ENCODE results near the gene MSL3B.
"Not testable (repeated sequence)": the region's sequence is repeated elsewhere in the genome, so short reads cannot be mapped to it uniquely, and the experiment has no call there.

The MSL3B gene

DNA sequence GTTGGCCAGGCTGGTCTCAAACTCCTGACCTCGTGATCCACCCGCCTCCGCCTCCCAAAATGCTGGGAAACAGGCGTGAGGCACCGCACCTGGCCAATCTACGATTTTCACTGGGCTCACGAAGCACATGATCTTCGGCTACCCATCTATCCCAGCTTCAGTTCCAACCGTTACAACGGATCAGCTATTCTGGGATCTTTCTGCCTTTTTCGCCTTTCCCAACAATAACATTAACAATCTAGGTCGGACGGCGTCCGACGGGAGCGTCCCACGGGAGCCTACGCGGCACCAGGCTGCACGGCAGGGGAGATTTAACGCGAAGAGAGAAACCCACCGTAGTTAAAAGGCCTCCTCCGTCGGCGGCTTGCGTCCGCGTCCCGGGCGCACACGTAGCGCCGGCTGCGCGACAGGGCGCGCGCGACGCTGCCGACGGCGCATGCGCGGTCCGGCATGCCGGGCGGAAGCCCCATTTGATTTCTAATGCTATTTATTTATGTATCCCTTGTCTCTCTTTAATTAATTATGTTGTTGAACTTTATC is at the start of gene MSL3B:
Gene MSL3B, minus strand, starts transcription at position 394 of the 540 bp plus-strand sequence.
- peak; percentile 61 to 70 for DNase-seq

DNA sequence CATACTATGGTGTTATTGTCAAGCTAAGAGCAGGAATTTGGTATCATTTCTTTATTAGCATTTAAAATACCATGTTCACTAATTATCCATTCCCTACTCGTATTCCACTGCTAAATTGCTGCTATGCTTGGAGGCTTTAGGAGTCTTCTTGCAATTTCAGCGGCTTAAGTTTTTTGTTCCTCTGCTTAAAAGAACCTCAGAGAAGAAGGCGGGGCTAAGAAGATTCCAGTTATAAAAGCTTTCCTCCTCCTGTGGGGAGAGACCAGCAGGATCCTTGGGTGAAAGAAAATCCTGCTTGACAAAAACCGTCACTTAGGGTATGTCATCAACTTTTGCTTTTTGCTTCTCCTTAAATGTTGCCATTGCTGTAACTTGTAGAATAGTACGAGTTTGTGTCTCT is 48.9 kb upstream of the MSL3B start, which contains the start of gene TRPM8:
Gene TRPM8, plus strand, starts transcription at position 258 of the 400 bp plus-strand sequence. CDS start 9,165 bp downstream, outside the sequence.
- no peak for DNase-seq

DNA sequence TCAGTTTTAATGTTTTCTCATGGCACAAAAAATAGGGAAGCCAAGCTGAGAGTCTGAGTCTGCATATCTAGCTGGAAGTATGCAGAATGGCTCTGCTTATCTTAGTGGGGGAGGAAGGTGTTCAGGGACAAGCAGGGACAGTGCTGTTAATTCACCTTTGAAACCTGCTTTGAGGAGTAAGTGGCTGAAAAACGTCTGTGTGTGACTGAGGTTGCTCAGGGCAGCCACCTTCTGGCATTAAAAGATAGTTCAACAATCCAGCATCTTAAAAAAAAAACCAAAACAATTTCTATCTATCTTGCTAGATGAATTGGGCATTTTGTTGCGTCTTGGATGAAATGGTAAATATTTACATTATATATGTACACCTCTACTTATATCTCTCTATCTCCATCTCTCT is 46.9 kb upstream of the MSL3B start:
- no peak for DNase-seq

DNA sequence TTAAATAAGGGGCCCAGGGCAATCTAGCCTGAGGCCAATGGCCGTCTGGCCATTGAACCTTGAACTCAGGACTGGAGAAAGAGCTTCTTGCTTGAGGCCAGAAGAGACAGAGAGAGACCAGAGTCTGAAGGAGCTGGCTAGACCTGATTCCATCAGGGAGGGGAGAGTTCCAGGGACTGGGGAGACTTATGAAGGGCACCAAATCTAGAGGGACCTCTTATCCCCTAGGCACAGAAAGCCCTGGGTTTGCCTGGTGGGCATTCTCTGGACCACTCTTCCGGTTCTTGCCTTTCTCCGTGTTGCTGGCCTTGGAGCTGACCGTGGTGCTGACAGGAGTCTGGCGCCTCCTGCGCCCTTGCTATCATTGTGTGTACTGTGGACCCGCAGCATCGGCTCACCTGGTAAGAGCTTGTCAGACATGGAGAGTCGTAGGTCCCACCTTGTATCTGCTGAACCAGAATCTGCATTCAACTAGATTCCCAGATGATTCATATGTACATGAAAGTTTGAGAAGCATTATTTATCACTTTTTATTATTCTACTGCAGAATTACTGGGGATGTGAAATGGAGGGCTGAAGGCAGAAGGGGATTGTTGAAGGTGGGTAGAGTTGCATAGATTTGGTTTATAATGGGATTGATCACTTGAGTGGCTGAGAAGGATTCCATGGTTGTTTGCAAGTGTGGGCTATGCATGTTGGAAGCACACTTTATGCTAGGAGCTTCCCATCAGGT is 44.7 kb upstream of the MSL3B start:
- peak in 1 of 2 donors; percentile 6 for DNase-seq

DNA sequence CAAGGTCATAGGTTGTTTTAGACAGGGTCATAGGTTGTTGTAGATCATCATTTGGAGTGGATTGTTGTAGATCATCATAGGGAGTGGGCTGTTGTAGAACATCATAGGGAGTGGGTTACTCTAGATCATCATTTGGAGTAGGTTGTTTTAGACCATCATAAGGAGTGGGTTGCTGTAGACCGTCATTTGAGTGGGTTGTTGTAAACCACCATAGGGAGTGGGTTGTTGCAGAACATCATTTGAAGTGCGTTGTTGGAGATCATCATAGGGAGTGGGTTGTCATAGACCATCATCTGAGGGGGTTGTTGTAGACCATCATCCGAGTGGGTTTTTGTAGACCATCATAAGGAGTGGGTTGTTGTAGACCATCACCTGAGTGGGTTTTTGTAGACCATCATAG is 39.4 kb upstream of the MSL3B start:
- DNase-seq: no peak

DNA sequence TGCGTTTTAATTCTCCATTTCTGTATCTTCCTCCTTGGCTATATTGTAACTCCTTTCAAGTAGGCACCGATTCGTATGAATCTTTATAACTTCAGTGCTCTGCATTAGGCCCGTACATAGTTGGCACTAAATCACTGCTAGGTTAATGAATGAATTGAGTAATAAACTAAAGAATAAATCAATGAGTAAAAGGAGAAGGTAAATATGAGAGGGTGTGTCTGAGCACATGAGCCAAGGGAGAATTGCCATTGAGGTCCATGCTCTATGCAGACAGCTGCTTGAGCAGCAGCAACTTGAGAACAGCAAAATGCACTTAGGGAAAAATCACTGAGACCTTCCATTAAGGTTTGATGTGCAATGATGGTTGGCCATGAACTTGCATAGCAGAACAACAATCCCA is 37.8 kb upstream of the MSL3B start:
- no peak for DNase-seq

DNA sequence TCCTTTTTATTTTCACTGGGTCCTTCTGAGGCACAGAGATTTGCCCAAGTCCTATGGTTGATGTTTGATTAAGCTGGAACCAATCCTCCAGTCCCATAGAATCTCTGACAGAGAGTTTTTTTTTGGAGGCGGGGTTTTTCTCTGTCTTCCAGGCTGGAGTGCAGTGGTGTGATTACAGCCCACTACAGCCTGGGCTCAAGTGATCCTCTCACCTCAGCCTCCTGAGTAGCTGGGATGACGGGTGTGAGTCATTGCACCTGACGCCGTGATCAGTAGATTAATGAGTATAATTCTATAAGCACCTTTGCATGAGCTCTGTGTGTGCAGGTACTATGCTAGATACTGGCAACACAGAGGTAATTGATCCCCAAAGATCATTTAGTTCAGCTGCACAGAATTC is 33.7 kb upstream of the MSL3B start:
- DNase-seq: no peak

DNA sequence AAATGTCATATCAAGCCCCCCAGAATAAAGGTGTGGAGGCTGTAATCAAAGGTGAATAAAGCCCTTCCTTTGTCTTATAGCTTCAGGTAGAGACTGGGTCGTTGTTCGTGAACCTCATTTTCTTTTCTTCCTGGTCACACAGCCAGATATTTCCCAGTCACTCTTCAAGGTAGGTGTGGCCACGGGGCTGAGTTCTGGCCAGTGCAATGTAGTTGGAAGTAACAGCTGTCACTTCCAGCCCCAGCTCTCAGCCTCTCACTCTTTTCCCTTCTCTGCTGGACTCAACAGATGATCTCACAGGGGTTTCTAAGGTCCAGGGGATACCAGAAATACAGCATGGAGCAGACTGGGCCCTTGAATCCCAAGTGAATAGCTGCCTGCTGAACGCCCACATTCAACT is 33.2 kb upstream of the MSL3B start:
- DNase-seq: no peak

DNA sequence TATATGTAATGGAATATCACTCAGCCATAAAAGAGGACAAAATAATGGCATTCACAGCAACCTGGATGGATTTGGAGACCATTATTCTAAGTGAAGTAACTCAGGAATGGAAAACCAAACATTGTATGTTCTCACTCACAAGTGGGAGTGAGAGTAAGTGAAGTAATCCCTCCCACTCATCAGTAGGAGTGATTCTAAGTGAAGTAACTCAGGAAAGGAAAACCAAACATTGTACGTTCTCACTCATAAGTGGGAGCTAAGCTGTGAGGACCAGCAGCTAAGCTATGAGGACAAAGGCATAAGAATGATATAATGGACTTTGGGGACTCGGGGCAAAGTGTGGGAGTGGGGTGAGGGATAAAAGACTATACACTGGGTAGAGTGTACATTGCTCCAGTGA is 28.1 kb upstream of the MSL3B start:
- not testable (repeated sequence) for DNase-seq

DNA sequence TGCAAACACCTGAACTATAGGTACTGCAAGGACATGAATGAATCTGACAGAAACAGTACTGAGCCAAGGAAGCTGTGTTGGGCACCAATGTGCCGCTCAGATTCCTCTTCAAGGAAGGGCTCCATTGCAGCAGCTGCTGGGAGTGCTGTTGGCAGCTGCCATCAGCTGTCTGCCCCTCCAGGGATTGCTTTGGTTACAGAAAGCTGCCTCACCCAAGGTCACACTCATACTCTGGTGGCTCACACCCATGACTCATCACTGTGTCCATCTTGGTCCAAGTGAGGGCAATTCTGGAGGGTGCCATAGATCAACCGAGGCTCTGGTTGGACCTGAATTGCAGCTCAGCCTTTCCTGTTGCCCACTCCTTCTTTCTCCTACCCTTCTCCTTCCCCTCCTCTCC is 24.6 kb upstream of the MSL3B start:
- no peak for DNase-seq

DNA sequence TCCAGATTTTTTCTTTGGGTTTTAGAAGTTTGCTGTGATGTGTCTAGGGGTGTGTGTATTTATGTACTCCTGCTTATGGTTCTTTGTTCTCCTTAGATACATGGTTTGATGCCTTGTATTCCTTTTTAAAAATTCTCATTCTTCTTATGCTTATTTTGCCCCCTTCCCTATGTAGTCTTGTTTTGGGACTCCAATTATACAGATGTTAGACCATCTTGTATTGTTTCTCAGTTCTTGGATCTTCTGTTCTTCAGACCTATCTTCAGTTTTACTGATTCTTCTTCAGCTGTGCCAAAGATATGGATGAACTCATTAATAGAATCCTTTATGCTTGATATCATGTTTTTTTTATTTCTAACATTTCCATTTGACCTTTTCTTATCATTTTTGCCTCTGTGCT is 14.2 kb upstream of the MSL3B start:
- DNase-seq: no peak

DNA sequence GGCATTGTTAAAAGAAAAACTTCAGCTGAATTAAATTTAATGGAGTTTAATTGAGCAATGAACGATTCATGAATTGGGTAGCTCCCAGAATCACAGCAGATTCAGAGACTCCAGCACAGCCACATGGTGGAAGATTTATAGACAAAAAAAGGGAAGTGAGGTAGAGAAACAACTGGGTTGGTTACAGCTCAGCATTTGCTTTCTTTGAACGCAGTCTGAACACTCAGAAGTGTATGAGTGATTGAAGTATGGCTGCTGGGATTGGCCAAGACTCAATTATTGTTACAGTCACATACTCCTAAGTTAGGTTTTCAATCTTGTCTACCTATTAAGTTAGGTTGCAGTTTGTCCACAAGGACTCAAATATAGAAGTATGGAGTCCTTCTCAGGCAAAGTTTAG is 3.9 kb upstream of the MSL3B start:
- DNase-seq: peak; percentile 15 to 25

DNA sequence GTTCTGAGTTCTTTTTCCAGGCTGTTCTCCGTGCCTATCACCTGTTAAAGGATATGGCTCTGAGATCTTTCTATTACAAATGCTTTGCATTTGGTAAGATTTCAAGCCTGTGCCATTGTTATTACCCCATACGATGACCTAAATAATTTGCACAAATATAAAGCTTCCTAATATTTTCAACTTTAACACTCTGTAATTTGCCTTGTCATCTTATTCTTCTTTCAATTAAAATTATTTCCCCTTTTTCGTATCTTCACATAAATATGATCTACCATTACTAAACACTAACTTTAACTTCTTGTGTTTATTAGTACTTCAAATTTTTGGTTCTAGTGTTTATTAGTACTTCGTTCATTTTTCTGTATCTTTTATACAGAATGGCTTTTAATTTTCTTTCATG is 3.2 kb upstream of the MSL3B start:
- no peak for DNase-seq

DNA sequence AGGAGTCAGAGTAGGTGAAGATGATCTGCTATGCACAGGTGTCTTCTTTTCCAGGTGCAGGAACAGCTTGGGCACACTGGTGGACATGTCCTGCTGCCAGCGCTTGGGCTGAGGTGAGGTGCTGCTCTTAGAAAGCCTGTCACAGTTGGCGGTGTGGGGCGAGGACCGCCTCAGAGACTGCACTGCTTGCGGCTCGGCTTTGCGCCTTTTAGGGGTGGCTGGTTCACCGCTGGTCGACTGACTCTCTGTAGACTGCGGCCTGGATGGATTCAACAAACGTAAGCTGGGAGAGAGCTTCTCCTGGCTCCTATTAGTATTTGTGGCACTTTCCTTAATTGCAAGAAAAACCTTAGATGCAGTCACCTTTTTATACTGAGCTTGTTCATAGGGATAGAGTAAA is 1.7 kb downstream of the MSL3B start:
- DNase-seq: no peak

DNA sequence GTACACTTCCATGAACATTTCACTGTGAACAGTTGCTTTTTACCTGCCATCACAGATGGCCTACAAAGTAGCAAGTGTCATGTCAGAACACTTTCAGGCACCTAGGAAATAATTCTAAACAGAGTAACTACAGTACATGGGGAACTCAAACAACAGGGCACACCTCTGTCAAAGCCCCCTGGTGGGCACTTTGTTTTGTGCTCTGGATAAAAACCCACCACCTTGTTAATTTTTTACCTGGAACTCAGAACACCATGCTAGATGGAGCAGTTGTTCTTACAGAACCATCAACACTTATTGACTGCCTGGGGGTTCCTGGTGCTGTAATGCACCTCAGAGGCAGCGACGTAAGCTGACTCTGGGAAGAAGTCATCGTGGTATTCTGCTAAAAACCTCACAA is 2.3 kb downstream of the MSL3B start:
- no peak for DNase-seq

DNA sequence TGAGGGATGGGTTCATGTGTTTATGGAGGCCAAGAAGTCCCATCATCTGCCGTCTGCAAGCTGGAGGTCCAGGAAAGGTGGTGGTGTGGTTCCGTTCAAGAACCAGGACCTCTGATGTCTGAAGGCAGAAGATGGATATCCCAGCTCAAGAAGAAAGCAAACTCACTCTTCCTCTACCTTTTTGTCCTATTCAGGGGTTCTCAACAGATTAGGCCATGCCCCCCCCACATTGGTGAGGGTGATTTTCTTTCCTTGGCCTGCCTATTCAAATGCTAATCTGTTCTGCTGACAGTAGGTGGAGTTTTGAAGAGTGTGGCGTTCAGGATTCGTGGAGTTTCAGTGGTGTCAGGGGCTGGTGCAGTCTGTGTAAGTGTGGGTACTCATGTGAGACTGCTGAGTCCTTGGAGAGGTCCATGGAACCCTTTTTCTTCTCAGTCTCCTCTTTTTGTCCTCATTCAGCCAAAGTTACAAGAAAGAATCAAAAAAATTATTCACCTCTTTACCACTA is 5.9 kb downstream of the MSL3B start:
- no peak for DNase-seq

DNA sequence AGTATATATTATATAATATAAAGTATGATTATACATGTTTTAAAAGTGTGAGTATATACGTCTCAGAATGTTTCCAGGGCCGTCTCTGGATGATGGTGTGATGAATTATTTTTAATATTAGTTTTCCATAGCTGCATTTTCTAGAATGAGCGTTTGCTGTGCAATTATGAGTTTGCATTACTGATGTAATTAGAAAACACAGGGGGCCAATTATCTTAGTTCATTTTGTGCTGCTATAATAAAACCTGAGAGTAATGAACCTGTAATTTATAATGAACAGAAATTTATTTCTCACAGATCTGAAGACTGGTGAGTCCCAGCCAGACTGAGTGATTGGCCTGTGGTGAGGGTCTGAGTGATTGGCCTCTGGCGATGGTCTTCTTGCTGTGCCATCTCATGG is 9.9 kb downstream of the MSL3B start:
- no peak for DNase-seq

DNA sequence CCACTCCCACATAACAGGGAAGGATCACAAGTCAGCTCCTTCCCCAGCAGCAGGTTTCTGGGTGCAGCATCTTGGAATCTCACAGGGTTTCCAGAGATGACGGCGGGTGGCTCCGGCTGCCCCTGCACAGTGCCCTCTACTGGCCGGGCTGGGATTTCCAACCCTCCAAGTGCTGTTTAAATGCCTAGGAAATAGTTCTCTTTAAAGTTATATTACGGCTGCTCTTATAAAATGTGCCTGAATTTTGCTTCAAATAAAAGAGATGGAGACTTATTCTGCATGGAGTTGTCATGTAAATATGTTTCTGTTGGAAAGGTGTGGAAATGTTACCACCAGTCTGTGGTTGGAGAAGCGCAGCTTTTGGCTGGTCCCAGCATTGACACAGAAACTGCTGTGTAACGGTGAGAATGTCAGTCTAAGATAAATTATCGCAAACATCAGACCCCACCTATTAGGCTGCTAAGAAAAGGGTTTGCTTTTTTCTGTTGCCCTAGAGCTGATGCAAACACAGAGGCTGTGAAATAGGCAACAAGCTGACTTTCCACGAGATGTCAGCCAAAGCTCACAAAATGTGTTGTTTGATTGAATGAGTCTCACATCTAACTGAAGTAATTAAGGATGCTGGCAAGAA is 10.6 kb downstream of the MSL3B start:
- peak; percentile 33 to 50 for DNase-seq

DNA sequence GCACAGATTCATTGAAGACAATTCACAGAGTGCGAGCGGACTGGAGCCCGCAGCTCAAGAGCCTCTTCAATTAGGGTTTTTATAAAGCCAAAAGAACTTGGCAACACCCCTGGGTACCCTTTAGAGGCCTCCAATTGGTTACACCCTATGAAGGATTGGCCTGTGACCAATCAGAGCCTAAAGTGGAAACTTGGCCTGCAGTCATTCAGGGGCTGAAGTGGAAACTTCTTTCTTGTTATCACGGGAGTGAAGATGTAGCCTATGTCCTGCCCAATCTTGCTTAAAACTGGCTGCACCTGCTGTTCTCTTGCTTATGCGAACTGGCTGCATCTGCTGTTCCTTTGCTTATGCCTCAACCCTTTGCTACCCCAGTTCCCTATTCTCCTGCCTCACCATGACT is 12.0 kb downstream of the MSL3B start:
- no peak for DNase-seq

DNA sequence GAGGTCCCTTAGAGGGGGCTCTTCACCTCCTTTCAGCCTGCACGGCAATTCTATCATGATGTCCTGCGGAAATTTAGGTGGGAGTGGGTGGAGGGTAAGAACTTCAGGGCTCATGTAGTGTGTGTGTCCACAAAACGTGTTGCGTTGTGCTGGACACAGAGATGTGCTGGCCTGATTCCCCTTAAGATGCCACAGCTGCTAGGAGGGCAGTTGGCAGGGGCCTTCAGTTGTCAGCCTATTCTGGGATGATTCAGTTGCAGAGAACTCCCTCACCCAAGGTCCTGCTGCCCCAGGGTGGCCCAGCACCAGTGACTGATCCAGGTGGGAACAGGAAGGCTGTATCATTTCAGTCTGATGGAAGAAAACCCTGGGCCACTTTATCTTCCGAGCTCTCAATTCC is 12.8 kb downstream of the MSL3B start:
- DNase-seq: no peak

DNA sequence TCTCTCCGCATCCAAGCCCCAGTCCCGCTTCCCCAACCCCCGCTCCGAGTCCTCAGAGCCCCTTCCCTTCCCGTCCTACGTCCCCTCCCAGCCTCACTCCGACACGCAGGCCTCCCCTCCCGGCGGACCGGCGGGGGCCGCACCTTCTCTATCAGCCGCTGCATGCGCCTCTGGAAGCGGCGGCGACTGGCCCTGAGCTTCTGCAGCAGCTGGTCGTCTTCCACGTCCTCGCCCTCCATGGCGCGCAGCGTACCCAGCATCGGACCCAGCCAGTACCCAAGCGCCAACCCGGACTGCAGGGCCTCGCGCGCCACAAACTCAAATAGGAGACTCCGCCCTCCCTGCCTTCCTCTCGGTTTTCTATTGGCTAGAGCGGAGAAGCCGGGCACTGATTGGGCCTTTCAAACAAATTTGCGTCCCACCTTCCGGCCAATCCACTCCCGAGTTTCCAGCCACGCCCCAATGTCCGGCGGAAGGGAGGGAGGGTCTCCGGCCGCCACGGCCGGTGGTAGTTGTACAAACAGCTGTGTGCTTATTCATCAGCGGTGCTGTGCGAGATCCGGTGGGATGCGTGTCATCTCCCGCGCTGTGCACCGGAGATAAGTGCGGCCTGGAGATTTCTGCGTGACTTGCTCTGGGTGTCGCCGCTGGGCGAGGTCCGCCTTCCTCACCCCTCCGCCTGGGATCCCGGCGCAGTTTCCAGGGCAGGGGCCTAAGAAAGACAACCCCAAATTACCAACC is 13.8 kb downstream of the MSL3B start, which contains the start of gene HJURP:
Gene HJURP, minus strand, starts transcription at position 295 of the 741 bp plus-strand sequence. Its CDS starts 35 bp downstream, at position 260.
- peak; percentile 94 to 95 for DNase-seq

DNA sequence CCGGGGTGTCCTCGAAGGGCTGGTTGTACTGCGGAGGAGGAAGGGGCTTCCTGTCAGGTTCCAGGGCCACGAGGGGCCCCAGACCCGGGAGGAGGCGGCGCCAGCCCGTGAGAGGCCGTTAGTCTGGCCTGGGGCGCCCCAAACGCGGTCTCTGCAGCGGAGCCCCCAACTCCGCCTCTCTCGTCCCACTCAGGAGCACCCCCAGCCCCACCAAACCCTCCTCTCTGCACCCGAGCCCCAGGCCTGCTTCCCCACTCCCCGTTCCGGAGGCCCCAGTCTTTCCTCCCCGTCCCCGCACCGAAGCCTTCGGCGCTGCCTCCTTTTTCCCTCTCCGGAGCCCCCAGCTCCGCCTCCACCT is 14.3 kb downstream of the MSL3B start:
- DNase-seq: no peak

DNA sequence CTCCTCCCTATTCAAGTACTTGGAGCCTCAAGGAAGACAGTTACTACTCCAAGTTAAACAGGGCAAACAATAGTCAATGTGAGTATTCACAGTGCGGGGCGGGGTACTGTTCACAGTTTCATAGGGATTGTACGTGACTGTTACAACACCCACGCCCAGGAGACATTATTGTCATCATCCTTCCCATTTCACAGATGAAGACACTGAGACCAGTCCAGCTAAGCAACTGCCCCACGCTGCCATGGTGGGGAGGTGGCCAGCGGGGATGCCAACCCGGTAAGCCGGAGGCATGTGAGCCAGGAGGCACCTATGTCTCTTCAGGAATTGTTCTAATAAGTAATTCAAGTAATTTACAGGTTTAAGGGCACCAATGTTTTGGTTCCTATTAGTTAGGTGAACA is 14.8 kb downstream of the MSL3B start:
- DNase-seq: no peak

Measured in inflammatory macrophage (primary cell).